COLO829 (cell line): ENCODE data around the gene MYH6.

Experiments
- DNase-seq: peaks from one replicate; pipeline ENCODE4 v3.0.0; 2012; ENCODE audit warnings: low spot score

The MYH6 gene

DNA sequence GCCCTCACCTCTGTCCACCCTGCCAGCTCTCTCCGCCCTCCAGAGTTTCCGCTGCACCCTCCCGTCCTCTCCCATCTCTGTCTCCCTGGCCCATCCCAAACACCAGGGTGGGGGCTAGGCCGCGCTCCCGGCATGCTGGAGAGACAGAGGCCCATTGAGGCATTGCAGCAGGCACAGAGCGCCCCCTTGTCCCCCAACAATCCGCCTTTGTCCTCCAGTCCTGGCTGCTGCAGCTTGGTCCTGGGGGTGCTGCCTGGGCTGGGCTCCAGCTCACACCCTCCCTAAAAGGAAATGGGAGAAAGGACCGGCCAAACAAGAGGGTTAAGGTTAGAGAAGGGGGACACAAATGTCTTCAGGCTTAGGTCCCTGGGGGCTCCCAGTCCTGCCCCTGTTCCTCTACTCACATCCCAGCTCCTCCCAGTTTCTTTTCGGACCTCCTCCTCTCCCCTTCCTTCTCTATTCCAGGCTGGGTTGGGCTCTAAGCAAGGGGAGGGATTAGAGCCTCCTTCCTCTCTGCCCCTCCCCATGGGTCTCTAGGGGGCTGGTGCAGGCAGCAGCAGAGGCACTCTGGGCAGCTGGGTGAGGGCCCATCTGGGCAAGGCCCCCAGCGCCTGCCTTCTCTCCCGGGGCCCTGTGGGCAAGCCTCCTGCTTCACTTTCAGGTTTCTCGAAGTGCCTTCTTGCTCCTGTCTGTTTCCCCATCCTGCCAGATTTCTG lies 31.4 kb downstream of the MYH6 start, which contains the start of gene CMTM5:
CMTM5 (plus strand) TSS at position 565 of the 716 bp plus-strand sequence. CDS start 206 bp downstream, outside the sequence.
- DNase-seq: peak; percentile 26

DNA sequence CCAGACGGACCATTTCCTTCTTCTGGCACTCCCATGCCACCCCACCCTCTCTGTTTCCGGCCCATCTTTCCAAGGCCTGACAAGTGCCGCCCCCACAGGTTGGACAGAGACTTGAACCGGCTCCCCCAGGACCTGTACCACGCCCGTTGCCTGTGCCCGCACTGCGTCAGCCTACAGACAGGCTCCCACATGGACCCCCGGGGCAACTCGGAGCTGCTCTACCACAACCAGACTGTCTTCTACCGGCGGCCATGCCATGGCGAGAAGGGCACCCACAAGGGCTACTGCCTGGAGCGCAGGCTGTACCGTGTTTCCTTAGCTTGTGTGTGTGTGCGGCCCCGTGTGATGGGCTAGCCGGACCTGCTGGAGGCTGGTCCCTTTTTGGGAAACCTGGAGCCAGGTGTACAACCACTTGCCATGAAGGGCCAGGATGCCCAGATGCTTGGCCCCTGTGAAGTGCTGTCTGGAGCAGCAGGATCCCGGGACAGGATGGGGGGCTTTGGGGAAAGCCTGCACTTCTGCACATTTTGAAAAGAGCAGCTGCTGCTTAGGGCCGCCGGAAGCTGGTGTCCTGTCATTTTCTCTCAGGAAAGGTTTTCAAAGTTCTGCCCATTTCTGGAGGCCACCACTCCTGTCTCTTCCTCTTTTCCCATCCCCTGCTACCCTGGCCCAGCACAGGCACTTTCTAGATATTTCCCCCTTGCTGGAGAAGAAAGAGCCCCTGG lies 32.4 kb downstream of the MYH6 start:
- DNase-seq: no peak

DNA sequence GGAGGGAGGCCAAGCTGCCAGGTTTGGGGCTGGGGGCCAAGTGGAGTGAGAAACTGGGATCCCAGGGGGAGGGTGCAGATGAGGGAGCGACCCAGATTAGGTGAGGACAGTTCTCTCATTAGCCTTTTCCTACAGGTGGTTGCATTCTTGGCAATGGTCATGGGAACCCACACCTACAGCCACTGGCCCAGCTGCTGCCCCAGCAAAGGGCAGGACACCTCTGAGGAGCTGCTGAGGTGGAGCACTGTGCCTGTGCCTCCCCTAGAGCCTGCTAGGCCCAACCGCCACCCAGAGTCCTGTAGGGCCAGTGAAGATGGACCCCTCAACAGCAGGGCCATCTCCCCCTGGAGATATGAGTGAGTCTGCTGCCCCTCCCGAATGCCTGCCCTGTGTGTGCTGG lies 35.0 kb downstream of the MYH6 start:
- DNase-seq: no peak

DNA sequence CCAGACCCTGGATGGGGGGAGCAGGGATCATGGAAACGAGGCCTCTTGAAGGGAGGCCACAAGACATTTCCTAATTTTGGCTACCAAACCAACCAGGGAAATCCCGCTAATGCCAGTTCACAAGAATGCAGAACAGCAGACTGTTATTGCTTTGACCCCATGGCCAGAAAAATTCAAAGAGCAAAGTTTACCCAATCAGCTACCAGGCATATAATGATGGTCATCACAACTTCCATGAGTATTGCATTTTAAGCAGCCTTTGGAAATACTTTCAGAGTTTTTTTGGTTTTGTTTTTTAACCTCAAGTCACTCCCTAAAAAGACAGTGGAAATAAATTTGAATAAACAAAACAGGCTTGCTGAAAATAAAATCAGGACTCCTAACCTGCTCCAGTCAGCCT lies 35.6 kb downstream of the MYH6 start, which contains the start of gene IL25:
IL25 (plus strand) TSS at position 301 of the 400 bp plus-strand sequence.
- DNase-seq: no peak

DNA sequence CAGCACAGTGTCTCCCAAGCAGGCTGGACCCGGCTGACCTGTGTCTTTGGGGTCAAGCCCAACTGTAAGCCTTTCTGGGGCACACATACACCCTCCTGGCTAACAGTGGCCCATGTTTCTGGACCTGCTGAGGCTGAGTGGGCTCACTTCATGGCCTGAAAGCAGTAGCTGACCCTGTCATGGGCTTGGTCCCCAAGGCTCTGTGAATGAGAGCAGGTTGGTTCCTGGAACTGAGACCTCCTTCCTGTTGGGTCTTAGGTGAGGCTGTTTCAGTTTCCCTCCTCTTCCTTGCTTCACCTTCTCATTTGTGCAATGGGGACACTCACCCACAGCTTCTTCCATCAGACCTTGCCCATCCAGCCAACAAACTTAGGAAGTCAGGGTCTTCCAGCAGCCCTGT lies 36.2 kb downstream of the MYH6 start:
- DNase-seq: no peak

DNA sequence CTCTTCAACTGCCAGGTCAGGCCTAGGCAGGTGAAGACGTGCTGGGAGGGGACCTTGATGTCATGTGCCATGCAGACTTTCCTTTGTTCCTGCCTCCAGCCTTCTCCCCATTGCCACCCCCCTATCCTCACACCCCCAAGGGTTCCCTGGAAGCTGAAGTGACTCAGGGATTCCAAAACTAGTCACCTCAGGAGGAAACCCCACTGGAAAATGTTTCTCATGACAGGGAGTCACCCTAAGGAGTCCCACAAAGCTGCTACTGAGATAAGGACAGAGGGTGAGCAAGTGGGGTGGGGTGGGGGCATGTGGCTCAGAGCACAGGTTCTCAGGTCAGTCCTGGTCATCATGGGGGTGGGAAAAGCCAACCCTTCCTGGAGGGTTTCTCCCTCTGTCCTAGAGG lies 37.9 kb downstream of the MYH6 start:
- DNase-seq: no peak

DNA sequence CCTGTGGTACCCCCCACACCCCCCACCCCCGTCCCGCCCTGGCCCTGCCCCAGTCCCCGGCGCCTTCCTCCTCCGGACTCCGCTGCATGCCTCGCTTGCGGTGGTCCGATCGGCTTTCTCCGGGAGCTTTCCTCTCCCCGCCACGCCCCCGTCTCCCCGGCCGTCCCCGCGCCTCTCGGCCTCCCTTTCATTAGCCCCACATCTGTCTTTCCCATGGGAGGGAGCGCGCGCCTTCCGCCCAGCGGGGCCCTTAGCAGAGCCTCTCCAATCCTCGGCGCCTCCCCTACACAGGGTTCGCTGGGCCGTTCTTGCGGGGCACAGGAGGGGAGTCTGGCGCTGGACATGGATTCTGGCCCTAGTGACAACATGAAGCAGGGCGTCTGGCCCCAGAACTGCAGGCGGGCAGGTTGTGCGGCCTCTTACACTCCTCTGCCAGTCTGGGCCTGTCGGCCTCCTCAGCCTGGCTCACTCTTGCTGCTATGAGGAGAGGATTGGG lies 41.6 kb downstream of the MYH6 start:
- DNase-seq: no peak

DNA sequence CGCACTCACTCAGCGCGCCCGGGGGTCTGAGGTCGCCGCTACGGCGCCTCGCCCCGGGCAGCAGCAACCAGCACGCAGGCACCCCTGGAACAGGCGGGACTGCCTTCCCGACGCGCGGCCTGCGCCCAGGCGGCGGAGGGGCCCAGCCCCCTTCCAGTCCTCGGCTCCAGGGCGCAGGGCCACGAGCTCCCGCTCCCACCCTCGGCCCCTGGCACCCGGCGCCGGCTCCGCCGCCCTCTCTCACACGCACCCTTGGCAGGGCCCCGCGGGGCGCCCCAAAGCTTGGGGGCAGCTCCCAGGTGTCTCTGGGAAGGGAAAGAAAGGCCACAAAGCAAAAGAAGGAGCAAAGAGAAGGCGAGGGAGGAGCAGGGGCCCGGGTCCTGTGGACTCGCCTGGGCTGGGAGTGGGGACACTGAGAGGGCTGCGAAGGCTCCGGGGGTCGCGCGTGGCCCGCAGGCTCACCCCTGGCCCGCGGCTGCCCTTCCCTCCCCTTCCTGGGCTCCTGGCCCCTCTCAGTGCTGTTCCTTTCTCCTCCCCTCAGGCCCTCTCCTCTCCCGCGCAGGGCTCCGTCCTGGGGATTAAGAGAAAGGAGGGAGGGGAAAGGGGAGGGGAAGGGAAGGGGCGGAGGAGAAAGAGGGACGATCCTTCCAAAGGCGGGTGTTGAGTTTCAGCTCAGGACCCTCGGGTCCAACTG lies 42.2 kb downstream of the MYH6 start:
- DNase-seq: no peak

DNA sequence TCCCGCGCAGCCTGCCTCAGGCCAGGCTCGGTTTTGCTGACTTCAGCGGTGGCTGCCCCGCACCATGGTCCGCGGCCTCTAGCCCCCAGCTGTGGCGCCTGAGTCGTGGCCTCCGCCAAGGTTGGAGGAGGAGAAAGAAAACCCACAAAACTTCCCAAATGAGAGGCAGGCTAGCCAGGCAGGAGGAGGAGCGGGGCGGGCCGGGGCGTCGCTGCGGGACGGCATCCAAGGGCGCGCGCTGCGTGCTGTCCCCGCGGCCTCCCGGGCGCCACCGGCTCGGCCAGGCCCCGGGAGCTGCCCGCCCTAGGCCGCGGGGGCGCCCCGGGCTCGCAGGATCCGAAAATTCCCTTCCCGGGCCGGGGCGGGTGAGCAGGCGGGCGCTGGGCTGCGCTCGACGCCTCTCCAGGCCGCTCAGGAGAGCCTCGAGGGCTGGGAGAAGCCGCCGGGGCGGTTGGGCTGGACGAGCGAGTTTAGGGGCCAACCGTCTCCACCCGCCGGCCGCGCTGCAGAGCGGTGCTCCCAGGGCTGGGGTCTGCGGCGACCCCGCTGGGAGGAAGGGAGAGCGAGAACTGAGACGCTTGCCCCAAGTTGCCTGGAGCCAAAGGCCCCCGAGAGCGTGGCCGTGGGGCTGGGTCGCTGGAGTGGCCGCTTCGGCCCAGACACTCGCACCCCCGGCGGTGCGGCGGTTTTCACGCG lies 42.9 kb downstream of the MYH6 start, which contains the start of gene EFS:
EFS (minus strand) TSS at position 137 of the 696 bp plus-strand sequence. CDS start 147 bp downstream, outside the sequence.
- no peak for DNase-seq

DNA sequence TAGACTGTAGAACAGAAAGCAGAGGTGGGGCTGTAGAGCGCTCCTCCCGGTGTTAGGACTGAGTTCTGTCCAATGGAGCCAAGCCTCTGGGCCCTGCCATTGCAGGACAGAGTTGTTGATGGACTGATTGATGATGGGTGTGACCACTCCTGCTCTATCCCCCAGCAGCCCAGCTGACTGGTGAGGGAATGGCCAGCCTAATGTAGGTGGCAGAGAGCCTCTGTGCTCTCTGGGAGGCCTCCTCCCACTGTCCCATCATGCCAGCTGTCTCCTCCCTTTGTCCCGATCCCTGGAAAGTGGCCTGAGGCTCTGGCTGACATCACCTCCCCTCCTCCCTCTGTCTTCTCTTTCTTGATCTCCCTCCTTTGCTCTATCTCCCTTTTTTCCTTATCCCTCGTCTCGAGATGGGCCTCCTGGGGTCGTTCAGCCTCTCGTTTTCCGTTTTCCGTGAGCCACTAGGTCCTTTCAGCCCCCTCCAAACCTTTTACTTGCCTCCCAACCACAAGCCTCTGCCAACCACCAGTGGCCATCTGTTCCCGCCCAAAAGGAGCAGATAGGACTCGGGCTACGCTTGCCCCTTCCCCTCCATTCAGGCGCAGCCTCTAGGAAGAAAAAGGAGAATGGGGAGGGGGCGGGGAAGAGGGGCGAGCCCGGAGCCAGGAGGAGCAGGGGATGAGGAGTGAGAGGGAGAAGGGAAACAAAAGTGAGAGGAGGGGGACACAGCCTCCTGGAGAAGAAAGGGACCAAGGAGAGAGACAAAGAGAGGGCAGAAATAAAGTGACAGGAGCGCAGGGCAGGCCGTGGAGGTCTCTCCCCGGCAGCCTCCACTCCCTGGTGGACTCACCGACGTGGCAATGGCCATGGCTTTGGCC lies 43.7 kb downstream of the MYH6 start:
- DNase-seq: peak; percentile 19

DNA sequence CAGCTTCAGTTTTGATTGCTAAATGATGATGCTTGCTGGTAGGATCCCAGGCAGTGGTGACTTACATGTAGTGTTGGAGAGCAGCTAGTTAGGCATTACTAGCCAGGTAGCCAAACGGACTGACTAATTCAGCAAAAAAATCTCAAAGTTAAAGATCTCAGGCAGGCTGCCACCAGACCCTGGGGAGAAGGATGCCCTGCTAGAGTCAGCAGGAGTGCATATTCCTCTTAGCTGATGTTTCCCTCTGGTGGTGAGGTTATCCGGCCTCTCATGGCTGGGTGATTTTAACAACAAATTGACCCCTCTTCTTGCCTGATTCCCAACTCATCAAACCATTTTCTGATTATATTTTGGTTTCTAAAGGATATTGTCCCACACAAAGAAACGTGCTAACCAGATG lies 45.9 kb downstream of the MYH6 start:
- no peak for DNase-seq

DNA sequence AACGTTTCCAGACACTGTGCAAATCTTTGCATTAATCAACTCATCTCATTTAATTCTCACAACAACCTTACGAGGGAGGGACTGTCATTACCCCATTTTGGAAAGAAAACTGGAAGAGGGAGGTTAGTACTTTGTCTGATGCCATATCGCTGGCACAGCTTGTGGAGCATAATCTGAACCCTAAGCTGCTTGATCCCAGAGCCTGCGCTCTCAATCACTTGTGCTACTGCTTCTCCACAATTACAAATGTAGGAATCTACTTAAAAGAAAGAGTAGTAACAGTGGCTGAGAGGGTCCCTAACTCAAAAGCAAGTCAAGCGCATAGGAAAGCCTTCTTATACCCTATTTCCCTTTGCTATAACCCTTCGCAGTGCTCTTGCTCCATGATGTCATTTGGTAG lies 46.3 kb downstream of the MYH6 start:
- no peak for DNase-seq

DNA sequence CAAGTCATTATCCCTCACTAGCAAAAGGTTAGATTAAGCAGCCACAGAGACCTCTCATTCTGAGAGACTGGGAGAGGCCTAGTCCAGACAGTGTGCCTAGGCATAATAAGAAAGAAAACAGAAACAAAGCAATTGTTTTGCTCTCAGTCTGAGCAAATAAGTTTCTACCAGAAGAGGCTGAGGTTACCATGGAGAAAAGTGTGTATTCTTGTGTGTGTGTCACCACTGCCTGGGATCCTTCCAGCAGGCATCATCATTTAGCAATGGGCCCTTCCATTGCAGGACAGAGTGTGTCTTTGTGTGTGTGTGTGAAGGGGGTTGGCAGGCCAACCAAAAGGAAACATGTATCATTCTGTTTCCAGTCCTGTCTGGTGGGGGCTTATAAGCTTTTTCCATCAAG lies 46.8 kb downstream of the MYH6 start:
- peak; percentile 34 for DNase-seq

DNA sequence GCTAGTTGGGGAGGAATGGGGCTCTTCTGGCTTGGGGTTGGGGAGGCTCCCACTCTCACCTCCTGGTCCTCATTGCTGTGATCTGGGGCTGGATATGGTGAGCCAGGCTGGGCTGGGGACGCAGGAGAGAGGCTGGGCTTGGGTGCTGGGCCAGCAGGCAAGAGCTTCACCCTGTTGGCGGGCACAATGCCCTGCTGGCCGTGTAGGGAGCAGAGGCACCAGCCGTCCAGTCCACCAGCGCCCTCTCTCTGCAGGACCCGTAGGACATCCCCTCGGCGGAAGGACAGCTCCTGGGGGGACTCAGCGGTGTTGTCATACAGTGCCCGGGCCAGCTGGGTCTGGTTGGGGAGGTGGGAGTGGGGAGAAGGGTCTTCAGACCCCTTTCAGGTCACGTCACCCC lies 47.6 kb downstream of the MYH6 start:
- no peak for DNase-seq

DNA sequence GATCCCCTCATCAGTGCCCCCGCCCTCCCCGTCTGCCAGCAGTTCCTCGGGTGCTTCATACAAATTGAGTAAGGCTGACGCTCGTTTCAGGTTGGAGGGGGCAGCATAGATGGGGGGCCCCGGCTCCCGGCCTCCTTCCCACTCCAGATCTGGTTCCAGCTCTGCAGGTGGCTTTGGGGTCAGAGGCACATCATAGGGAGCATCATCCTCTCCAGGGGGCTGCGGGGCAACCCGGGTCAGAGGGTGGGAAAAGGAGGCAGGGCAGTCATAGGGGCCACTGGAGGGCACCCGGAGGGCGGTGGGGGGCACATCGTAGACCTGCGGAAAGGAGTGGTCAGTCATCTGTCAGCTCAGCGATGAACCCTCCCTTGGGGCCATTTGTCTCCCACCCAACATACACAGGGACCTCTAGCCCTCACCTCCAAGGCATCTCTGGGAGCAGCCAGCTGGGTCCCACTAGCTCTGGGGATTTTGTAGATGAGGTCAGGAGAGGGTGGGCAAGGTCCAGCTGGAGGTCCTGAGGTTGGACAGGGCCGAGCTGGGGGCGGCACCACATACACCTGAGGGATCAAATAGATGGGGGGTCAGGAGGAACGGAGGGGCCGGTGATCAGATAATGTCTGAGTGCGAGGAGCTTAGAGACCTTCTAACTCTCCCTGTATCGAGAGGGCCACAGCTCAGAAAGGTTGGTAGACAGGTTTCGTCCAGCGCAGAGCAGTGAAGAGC lies 48.2 kb downstream of the MYH6 start:
- no peak for DNase-seq

DNA sequence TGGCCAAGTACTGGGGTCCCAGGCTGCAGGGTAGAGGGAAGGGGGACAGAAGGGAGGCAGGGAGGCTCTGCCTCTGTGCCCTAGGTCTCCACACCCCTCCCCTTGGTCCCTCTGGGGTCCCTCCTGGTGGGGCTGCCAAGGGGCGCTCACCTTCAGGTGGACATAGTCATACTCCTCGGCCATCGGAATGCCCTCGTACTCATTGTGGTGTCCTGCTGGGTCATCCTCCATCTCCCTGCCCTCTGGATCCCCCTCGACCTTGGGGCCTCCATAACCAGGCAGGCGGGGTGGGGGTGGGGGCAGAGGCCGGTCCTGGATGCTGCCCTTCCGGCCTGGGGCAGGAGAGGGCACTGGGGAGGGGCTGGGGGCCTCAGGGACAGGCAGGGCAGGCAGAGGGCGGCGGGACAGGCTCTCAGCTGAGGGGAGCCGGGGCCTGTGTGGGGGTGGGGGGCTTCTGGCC lies 48.9 kb downstream of the MYH6 start:
- DNase-seq: no peak

DNA sequence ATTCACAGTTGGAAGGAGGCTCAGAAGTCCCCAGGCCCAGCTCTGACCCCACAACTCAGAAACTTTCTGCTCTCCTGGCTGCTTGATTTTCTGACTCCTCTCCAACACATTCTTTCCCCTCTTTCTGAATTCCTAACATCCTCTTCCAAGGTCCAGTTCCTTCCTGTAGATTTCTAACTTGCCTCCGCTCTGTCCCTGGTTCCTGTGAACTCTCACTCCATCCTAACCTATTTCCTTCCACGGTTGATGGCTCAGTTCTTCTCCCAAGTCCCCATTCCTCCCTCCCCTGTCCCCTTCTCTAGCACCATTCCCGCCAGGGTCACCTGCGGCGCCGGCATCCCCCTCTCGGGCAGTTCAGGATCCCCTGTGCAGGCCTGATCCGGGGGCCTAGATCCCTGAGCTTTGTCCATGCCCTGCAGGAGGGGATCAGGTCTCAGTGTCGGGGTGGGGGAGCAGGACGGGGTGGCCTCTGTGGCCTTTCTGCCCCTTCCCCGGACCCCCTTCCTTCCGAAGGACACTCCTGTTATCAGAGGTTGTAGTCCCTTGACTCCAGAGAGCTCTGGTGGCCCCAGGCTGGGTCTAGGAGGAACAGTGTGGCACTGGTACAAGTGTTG lies 49.4 kb downstream of the MYH6 start:
- DNase-seq: no peak

DNA sequence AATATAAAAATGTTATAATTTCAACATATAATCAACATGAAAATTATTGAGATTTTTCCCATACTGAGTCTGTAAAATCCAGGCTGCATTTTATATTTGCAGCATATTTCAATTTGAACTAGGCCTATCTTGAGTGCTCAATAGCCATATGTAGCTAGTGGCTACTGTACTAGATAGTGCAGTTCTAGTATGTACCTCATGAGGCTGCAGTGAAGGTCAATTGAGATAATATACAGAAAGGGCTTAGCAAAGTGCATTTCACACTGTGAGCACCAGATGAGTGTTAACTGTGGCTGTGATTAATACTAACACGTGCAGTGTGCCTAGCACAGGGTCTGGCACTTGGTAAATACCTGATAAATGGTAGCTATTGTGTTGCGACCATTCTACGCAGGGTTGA lies 50.0 kb downstream of the MYH6 start:
- no peak for DNase-seq

DNA sequence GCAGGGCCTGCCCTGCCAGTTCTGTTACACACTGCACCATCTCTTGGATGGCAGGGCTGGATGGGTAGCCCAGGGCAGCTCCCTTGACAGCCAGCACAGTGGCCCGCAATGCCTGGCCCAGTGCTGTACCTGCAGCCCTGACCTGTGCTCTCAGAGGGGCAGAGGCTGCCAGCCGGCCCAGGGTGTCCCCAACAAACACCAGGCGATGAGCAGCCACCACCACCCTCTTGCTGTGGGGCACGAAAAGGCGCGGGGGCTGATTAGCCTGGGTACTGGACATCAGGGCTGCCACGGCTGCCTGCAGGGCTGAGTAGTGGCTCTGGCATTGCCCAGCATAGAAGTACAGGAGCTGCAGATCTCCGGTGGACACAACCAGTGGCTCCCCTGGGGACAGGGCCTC lies 50.8 kb downstream of the MYH6 start:
- DNase-seq: no peak

DNA sequence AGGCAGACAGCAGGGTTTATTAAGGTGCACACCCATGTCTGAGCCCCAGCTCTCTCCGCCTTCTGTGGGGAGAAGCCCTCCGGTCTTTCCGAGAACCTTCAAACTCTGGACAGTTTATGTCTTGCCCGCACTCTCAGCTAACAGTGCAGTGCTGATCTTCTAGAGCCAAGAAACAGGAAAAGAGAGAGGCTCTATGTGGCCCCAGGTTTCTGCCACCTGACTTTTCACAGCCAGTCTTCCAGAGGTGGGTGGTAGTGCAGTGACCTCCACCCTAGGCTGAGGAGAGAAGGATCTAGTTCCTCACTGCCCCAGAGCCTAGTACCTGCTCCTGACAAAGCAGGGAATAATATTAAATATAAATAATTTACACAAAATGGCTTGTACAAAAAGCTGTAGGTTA lies 51.4 kb downstream of the MYH6 start:
- no peak for DNase-seq
